ENCODE results near the gene SEM1.
"Not testable (repeated sequence)": the region's sequence is repeated elsewhere in the genome, so short reads cannot be mapped to it uniquely, and the experiment has no call there.

- TF ChIP-seq POLR2A, POLR2AphosphoS5 (IDR thresholded peaks at IDR 0.05; ENCODE audit: low read depth, low read length): not testable (repeated sequence)
Observed at GRCh38 chr7:96698449-96698848, 11.2 kb downstream of the SEM1 start.

Data from GM12892 (cell line).